Measurements from ENCODE around the gene PI4K2A.

The PI4K2A gene

DNA sequence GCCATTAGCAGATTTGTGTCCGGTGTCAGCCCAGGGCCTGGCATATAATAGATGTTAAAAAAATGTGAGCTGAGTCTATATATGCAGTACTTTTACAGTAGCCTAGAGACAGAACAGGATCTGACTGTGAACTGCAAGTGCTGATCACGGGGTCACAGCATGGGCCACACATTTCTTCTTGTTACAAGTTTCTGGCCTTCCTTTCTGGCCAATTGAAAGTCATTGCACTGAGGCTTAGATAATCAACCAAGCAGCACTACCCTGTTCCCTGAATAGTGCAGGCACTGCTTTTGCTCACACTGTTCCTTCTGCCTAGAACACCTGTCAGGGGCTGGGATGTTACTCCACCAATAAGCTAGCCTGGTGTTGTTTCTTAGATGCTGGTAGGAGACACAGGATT is 67.7 kb downstream of the PI4K2A start:
- DNase-seq, result no peak

DNA sequence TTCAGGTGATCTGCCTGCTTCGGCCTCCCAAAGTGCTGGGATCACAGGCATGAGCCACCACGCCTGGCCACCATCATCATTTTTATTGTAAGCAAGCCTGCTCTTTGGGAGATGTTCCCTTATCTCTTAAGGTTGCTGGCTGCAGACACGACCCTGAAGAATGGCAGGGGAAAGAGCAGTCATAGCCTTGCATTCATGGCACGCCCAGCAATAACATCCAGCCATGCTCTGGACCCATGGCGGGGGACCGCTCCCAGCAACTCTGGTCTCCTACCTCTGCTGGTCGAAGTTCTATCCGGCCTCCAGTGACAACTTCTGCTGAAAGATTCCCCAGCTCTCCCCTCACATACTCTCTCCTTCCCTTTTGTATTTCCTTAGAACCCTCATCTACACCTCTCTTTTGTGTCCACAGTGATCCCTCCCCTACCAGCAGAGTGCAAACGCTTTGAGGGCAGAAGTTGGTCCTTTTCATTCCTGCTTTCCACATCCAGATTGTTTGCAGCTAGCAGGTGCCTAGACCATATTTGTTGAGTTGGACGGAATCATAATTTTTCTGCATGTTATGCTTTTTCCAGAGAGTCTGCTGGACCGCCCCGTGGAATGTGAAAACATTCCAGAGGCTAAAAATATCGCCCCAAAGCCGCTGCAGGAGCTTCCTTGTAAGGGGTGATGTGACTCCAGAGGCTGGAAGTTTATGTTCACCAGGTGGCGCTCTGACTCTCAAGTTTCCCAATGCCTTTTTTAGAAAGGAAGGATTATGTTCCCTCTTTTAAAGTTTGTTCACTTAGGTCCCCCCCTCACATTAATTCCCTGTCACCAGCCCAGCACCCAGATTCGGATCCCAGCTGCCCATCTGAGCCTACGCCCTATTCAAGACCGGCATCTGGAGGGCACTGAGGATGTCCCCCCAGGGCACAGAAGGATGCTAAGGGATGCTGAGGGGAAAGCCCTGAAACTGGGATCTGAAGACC is 68.8 kb downstream of the PI4K2A start:
- DNase-seq, result no peak

DNA sequence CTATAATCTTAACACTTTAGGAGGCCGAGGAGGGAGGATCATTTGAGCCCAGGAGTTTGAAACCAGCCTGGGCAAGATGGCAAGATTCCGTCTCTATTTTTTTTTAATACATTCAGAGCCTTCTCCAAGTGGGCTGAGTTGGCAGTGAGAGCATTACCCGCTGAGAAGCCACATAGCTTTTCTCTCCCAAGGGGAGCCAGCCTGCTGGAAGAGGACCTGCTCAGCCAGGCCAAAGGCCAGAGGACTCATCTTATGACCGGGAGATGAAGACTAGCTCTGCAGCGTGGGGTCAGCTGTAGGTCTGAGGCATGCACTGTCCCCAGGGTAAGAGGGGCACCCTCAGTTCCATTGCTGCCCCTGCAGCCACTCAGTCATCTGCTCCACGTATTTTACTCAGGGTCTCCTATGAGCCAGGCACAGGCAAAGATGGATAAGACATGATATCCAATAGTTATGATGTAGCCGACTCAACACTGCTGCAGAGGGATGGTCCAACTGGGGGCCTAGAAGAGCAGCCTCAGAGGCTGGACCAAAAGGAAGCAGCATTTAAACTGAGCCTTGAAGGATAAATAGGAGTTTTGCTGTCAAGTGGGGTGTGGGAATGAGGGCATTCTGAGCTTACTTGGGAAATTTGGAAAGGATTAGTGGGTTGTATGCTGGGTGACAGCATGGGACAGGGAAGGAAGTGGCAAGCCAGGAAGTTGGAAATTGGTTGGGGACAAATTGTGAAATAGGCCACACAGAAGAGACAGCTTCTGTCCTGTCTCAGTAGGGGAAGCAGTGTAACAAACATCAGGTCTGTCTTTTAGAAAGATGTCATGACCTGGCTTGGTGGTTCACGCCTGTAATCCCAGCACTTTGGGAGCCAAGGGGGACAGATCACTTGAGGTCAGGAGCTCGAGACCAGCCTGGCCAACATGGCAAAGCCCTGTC is 71.4 kb downstream of the PI4K2A start:
- DNase-seq, result no peak

DNA sequence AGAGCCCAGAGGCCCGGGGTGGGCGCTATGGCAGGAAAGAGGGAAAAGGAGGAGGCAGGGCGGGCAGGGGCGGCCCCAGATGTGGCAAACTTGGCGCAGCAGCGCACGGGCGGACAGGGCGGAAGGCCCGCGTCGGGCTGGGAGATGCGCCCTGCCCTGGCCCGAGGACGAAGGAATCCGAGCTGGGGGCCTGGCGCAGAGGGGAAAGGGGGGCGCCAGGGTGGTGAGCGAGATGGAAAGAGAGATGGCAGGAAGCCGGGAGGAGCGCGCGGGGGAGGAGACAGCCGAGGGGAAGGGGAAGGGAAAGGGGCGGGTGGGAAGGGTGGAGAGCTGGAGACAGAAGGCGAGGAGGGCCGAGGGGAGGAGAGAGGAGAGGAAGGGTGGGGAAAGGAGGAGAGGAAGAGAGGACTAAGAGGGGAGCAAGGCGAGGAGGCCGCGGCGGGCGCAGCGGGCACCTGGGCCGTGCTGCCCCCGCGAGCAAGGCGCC is 72.9 kb downstream of the PI4K2A start, which contains the start of gene MARVELD1:
TSS of gene MARVELD1 (plus strand) at position 392 of the 487 bp plus-strand sequence. CDS start 147 bp downstream, outside the sequence.
- no peak for DNase-seq

DNA sequence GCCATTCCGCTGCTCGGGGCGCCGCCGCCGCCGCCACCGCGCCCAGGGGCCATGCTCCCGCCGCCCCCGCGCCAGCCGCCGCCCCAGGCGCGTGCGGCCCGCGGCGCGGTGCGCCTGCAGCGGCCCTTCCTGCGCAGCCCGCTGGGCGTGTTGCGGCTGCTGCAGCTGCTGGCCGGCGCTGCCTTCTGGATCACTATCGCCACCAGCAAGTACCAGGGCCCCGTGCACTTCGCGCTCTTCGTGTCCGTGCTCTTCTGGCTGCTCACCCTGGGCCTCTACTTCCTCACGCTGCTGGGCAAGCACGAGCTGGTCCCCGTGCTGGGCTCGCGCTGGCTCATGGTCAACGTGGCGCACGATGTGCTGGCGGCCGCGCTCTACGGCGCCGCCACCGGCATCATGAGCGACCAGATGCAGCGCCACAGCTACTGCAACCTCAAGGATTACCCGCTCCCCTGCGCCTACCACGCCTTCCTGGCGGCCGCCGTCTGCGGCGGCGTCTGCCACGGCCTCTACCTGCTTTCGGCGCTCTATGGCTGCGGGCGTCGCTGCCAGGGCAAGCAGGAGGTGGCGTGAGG is 73.4 kb downstream of the PI4K2A start:
- DNase-seq, result no peak

DNA sequence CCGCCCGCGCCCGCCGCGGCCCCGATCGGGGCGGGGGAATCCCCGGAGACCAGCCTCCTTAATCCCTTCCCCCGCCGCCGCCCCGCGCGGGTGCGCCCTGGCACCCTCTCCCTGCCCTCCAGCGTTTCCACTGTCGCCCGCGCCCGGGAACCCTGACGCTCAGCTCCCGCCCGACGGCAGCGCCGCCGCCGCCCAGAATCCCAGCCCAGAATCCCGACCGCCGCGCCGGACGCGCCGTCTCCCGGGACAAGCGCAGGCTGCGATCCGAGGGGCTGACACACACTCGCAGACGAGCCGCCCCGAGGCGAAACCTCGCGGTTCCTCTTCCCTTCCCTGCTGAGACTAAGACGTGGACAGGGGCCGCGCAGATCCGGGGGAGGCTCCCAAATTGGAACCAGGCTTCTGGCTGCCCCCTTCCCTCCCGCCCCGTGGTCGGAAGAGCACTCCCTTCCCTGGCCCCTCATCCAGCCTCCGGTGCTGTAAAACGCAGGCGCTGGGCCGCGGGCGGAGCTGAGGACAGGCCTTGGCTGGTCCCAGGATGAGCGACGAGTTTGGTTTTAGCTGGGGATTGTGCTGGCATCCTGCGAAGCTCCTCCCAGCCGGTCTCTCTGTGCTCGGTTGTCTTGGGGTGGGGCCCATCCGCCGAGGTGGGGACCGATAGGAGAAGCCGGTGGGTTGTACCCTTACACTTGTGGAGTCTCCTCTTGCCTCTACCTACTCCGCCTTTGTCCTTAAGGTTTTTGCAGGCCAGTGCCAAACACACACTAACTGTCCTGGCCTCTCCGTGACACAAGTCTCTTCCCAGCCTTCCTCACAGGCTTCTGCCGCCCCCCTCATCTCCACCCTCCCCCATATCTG is 74.2 kb downstream of the PI4K2A start:
- no peak for DNase-seq

DNA sequence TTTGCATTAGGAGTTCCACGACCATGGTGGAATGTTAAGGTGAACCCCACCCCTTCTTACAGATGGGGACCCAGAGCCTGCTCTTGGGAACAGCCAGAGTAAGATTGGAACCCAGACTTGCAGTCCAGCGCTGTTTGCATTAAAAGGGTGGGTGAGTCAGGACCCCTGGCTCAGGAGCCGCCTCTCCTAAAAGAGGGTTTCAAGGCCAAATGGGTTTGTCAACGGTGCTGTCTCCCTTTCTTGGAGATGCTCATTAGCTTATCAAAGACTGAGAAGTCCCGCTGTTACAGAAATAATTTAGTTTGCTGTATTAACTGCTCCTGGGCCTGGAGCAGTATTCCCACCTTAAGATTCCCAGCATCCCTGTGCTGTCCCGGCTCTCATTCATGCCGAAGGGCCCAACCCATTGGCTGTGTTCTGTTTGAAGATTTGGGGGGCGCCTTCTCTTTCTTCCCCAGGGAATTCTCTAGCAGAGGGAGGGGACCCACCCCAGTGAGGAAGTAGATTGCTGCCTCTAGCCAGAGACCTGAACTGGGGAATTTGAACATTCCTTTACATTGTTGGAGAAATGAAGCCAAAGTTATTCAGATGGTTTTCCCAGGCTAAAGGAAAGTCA is 74.9 kb downstream of the PI4K2A start:
- DNase-seq, result no peak

DNA sequence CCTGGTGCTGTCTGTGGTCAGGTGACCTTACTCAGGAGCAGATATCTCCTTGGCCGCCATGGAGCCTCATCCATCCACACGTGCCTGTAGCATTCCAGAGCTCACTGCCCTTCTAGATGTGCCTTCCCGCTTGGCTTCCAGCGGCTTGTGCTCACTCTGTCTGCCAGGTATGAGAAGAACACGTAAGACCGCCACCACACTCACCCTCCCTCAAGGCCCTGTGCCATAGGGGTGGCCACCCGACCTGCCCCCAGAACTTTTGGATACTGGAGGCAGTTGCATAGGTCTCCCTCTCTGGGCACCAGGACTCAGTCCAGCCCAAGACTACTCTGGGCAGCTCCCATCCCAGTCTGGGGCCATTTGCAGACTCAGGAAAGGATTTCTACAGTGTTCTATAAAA is 77.2 kb downstream of the PI4K2A start:
- no peak for DNase-seq

DNA sequence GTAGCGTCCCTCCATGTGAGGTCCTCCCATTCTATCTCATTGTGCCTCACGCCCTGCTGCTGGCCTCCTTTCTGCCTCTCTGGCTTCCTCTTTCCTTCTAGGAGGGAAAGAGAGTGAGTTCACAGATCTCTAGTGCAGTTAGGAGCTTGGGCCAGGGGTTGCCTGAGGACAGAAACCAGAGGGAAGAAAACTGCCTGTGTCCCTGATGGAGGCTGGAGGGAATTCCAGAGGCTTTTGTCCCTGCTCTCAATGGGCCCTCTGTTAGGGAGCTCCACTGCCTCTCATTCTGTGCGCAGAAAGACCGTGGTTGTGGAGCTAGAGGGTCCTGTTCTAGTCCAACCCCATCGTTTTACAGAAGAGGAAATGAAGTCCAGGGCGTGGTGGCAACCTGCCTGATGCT is 77.7 kb downstream of the PI4K2A start:
- DNase-seq, result no peak

DNA sequence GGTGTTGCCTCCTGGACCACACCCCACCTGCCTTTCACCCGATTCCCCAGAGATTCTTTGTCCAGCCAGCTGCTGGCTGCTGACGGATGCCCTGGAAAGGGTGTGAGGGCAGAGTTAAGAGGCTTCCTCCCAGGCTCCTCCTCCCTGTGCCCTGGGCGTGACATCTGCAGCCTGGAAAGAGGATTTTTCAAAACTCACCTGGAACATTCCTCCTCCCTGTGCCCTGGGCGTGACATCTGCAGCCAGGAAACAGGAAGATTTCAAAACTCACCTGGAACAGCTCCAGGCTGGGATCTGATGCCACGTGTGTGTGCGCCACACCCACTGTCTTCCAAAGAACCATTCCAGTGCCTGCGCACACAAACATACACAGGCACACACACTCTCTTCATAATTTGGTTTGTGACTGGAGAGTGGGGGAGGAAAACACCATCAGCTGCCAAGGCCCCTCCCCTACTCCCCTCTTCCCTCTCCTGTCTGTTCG is 78.2 kb downstream of the PI4K2A start:
- no peak for DNase-seq

DNA sequence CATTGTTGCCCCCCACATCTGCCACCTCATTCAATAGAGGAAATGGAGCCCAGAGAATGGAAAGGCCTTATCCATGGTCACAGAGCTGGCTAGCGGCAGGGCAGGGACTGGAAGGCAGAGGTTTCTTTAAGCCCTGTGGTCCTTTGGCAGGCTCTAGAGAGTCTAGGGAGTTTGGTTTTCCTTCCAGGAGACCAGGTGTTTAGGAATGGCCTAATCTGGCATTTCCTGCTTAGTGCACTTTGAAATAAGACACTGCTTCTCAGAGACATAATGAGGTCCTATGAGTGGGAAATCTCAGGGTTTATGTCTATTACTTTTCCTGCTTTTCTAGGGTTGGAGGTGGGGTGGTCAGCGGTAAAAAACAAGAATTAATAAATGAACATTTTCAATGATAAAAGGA is 79.1 kb downstream of the PI4K2A start:
- DNase-seq, result no peak

DNA sequence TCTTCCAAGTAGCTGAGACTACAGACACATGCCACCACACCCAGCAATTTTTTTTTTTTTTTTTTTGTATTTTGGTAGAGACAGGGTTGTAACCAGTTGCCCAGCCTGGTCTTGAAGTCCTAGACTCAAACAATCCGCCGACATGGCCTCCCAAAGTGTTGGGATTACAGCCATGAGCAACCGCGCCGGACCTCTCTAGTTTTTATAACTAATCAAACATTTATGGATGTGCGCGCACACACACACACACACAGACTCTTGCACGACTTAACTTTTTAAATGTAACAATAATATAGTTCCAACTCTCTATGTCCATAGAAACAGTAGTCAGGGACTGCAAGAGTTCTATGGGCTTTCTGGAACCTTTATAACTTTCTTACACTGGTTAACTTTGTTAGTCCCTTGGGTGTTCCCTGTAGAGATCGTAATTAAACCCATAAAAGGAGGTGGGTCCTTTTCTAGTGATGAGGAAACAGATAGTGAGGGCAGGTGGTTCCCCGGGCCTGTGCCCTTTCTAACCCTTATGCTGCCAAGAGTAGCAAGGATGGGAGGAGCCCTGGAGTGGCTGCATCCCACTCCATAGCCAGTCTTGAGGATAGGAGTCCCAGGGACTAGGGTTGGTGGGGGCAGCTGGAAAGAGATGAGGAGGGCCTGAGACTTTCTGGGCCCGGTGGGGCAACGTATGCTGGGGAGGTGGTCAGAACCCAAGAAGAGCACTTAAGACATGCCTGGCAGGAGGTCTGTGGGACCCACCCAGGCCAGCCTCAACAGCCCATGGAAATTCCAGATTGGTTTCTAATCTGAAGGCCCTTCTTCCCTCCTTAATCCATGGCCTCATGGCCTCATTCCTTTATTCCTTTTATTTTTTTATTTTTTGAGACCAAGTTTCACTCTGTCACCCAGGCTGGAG is 81.7 kb downstream of the PI4K2A start:
- no peak for DNase-seq

DNA sequence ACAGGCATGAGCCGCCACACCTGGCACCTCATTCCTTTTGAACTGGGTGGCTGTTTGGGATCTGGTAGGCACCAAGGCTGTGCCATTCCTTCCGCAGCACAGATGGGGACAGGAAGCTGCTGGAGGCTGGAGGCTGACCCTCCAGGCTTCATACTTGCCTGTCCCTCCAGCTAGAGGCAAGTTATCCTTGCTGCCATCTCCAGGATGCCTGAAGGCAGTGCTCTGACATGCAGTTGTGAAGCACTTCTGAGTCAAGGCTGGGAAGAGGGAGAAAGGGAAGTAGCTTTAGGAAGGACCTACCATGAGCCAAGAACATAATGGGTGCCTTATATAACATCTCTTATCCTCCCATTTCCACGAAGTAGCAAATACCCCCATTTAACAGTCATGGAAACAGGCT is 82.5 kb downstream of the PI4K2A start:
- DNase-seq, result no peak

DNA sequence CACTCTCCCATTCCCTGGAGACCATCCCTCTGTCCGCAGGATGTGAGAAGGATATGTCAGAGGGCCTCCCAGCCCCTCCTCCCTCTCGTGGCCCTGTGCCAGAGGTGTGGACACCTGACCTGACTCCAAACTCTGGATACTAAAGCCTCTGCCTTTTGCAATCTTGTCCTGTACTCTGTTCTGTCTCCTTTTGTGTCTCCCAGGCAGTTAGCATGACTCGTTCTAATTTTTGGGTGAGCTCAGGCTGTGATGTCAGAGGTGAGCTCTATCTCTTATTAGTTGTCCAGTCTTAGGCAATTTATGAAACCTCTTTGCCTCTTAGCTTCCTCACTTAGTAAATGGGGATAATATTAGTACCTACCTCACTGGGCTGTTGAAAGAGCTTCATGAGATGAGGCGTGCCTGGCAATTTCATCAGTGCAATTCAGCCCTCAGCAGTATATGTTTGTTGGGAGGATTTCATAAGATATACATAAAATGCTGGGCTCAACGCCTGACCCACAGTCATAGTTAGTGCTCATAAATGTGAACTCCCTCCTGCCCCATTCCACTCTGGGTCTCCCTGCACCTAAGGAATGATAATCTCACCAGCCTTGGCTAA is 84.0 kb downstream of the PI4K2A start:
- DNase-seq, result no peak
